Stimulated activated CD4-positive, alpha-beta T cell treated with anti-CD3 and anti-CD28 coated beads, Interleukin-1b, Interleukin-23, amount 100 ng/mL, for 24 hours (primary cell): ENCODE data around the gene IQCK.

Source experiments
- DNase-seq, 4 experiments: peaks; one replicate each; pipeline ENCODE4 v3.0.0-alpha.2; 2020; ENCODE audit warnings: low read depth in 4 of 4, low spot score in 1 of 4

The IQCK gene

DNA sequence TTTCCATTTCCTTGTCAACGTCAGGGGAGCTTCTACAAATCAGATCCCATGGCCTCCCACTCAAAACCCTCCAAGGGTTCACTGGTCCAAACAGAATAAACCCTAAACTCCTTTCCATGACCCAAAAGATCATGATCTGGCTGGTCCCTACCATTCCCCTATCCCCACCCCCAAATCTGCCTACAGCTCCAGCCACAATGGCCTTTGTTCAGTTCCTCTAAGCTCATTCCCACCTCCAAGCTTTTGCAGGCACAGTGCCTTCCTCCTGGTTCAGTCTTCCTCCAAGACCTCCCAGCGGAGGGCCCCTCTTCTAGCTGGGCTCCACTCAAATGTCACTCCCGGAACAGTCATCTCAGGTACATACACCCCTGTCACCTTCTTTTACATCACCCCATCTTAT lies 164.6 kb downstream of the IQCK start:
- no peak for DNase-seq

DNA sequence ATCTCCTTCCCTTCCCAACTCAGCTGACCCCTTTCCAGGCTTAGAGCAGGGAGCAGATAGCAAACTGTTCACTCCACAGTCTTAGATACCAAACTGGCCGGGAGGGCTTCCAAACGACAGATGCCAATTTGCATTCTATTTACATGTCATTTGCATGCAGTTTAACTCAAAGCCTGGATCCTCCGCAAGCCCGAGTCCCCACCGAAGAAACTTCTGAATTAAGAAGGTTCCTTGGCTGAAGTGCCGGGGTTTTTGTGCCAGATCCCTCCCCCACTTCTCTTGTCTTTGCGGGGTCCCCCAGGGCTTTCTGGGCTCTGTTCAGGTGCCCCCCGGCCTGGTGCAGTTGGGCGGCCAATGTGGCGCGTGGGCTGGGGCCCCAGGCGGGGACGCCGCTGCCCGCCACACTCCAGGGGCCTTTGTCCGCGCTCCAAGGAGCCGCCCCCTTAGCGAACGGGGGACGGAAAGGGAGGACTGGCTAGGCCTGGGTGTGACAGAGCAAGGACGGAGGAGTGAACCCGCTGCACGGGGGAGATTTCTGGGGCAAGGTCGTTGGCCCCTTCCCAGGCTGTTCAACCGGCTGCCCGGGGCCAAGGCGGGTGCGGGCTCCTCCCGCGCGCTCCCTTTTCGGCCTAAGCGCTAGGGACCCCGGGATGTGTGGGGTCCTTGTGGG lies 165.4 kb downstream of the IQCK start:
- no peak for DNase-seq

DNA sequence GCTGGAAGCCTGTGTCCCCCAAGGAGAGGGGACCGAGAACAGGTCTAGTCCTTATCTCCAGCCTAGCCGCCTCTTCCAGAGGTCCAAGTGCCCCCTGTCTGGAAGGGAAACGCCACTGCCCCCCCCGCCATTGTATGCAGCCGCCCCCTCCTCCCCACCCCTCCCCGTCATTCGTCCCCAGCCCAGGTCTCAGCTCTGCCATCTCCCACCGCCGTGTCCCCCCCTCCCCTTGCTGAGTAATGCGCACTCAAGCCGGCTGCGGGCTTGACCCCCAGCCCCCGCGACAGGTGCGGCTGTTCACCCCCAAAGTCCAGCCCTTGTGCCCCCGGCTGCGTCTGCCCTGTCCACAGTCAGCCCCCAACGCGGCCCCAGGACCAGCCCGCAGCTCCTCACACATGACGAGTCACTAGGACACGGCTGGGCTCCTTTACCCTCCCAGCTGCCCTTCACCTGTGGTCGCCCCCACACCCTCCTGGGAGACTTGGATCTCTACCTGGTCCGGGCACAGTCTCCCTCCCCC lies 166.0 kb downstream of the IQCK start:
- no peak for DNase-seq

GRCh38 chr16:19884611-19885450 lies 166.8 kb downstream of the IQCK start, which contains the start of gene GPRC5B:
Gene GPRC5B, minus strand, starts transcription at chr16:19884848. Its CDS starts 12,003 bp downstream, at chr16:19872845.
- DNase-seq: peak in 1 of 4 experiments; percentile 22

- no peak for DNase-seq
These were observed 167.5 kb downstream of the IQCK start for GRCh38 chr16:19885451-19886072.

- peak; percentile 50 to 73 (median 70) for DNase-seq
These were observed 168.2 kb downstream of the IQCK start for GRCh38 chr16:19886073-19886941.

DNA sequence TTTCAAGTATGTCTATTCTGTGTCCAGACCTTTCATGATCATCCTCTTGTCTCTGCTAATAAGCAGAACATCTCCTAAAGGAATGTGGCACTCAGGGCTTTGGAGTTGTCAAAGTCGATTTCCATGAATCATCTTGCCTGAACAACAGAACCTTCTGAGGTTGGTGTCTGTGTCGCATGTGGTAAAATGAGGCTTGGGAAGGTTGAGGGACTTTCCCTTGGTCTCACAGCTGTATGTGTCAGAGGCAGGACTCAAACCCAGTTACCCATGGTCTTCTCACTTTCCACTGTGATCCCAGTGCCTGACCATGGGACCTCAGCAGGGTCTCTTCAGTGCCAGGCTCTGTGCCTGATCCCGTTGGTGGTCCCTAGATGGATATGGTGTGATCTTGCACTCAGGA lies 170.8 kb downstream of the IQCK start:
- no peak for DNase-seq

DNA sequence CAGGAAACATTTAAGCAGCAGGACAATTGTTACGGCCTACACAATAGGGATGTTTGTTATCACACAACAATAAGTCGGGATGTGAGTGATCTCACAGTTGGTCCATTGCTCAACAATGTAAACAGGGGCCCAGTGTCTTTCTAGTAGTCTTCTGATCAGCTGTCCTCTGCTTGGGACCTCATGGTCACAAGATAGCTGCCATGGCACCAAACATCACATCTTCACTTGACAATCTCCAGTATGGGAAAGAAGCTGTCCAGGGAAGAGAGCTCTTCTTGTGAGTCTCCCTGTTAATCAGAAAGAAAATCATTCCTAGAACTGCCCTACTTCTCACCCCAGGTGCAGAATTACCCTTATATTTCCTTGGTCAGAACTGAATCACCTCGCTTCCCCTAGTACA lies 172.8 kb downstream of the IQCK start:
- no peak for DNase-seq

DNA sequence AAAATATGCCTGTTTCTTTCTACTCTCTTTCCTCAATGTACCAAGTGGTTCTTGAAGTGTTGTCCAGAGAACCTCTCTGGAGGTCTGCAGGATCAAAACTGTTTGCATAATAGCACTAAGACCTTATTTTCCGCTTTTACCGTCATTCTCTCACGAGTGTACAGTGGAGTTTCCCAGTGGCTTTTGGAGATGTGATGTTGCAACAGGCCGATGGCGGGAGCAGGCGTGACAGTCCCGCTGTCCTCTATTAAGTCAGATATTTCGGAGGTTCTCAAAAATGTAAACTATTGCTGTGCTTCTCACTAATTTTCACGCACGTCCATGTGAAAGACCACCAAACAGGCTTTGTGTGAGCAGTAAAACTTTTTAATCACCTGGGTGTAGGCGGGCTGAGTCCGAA lies 174.8 kb downstream of the IQCK start:
- DNase-seq: no peak

DNA sequence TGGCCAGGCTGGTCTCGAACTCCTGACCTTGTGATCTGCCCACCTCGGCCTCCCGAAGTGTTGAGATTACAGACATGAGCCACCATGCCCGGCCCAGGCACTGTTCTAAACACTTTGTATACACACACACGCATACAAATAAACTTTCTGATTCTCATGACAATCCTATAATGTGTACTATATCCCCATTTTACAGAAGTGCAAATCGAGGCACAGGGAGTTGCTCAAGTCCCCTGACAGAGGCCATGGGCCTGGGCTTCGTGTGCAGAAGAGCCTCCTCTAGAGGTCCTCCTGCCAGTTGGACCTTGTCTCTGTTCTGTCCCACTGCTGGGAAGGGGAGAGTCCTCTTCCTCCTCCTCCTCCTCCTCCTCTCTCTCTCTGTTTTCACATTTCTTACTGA lies 176.5 kb downstream of the IQCK start:
- no peak for DNase-seq

DNA sequence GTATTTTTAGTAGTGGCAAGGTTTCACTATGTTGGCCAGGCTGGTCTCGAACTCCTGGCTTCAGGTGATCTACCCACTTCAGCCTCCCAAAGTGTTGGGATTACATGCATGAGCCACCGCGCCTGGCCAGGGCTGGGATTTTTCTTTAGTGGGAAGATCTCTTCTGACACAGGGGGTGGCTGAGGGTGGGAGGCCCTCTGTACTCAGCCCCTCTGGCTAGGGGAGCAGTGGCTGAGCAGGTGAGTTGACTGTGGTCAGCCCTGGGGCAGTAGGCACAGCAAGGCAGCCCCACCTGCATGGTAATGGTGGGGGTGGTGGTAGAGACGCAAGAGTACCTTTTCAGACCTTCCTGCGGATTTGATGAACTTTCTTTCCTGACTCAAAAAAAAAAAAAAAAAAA lies 178.9 kb downstream of the IQCK start:
- DNase-seq: no peak

DNA sequence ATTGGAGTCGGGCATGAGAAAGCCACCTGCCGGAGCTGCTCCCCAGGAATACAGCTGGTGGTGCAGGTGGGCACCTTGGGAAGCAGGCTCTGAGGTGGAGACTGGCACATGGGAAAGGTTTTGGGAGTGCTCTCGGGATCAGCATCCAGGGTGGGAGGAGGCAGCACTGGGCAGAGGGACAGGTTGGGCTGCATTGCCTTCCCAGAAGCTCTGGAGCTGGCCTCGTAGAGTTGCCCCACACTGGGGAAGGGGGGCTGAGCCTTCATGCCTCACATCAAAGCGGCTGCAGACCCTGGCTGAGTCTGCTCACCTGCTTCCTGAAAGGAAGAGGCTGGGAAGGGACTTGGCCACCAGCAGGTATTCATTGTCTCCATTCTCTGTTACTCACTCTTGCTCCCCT lies 180.1 kb downstream of the IQCK start:
- no peak for DNase-seq

- peak in 2 of 4 experiments; percentile 18 to 20 for DNase-seq
These were observed 181.0 kb downstream of the IQCK start for GRCh38 chr16:19898924-19899604.

- DNase-seq: no peak
These were observed 181.5 kb downstream of the IQCK start for GRCh38 chr16:19899605-19899955.

GRCh38 chr16:19901164-19901563 lies 183.1 kb downstream of the IQCK start:
- DNase-seq: no peak

- peak; percentile 36 to 56 (median 54) for DNase-seq
These were observed 189.3 kb downstream of the IQCK start for GRCh38 chr16:19907161-19907992.
